Caco-2 (cell line): ENCODE results near the gene MARF1. TPM values are rescaled to one million over a fixed set of nuclear protein-coding genes. Genes with fewer than 3 reads are reported as not detected.

Experiments used
- BruUV-seq: library from RNA; stranded (reverse); fragments of 400-500 nt; replicated peaks from 2 replicates; lab custom pipeline; 2021; lab: Mats Ljungman, UMichigan
- CTCF ChIA-PET: fragments of 300-600 bp; sonication (Branson Sonifier 250); formaldehyde crosslinking; loops from one replicate; lab custom pipeline; 2022; ENCODE audit warnings: antibody characterized with exemption; lab: Charles Lee
- POLR2A ChIA-PET: fragments of 300-600 bp; sonication (Branson Sonifier 250); formaldehyde crosslinking; loops from one replicate; lab custom pipeline; 2022; ENCODE audit warnings: antibody characterized with exemption; lab: Charles Lee
- DNase-seq, 2 experiments: peaks; one replicate each; pipeline versions ENCODE4 v3.0.0 to v3.0.0-alpha.2; 2020 to 2022
- H3K27me3 ChIP-seq: replicated peaks from 2 replicates; pipeline ENCODE4 v1.6.0; 2011; ENCODE audit warnings: low read length; ENCODE audit not compliant: control insufficient read depth, insufficient read depth
- H3K36me3 ChIP-seq: 2 replicates; pipeline ENCODE4 v1.5.1; 2011; ENCODE audit warnings: low read length; ENCODE audit not compliant: control insufficient read depth, insufficient read depth
- H3K4me1 ChIP-seq: fragments of 250-450 bp; sonication (Bioruptor Pico); 2 replicates; pipeline ENCODE4 v1.5.1; 2020; ENCODE audit warnings: mild to moderate bottlenecking
- H3K4me3 ChIP-seq: 2 replicates; pipeline ENCODE4 v1.5.1; 2011; ENCODE audit warnings: low read depth, mild to moderate bottlenecking, control low read depth, low read length
- H3K9me3 ChIP-seq: fragments of 250-450 bp; sonication (Bioruptor Pico); 2 replicates; pipeline ENCODE4 v1.5.1; 2020; ENCODE audit warnings: mild to moderate bottlenecking, moderate library complexity
- H3K27ac Mint-ChIP-seq: one replicate; pipeline ENCODE4 v1.8.0; 2022; ENCODE audit warnings: mixed read lengths; ENCODE audit not compliant: unreplicated experiment
- H3K27me3 Mint-ChIP-seq: one replicate; pipeline ENCODE4 v1.8.0; 2022; ENCODE audit warnings: mixed read lengths; ENCODE audit not compliant: insufficient read depth, unreplicated experiment
- H3K36me3 Mint-ChIP-seq: one replicate; pipeline ENCODE4 v1.8.0; 2022; ENCODE audit warnings: mild to moderate bottlenecking, mixed read lengths; ENCODE audit not compliant: insufficient read depth, unreplicated experiment
- H3K4me1 Mint-ChIP-seq: one replicate; pipeline ENCODE4 v1.8.0; 2022; ENCODE audit warnings: low read depth, mixed read lengths; ENCODE audit not compliant: unreplicated experiment
- H3K4me3 Mint-ChIP-seq: one replicate; pipeline ENCODE4 v1.8.0; 2022; ENCODE audit warnings: mild to moderate bottlenecking, moderate library complexity, mixed read lengths; ENCODE audit not compliant: unreplicated experiment
- H3K9me3 Mint-ChIP-seq: one replicate; pipeline ENCODE4 v1.8.0; 2022; ENCODE audit warnings: mixed read lengths; ENCODE audit not compliant: unreplicated experiment
- intact Hi-C: fragments of 100-400 bp; cut with micrococcal nuclease; formaldehyde crosslinking; loops from one replicate; pipeline ENCODE4 v1.10.0; 2022; ENCODE audit not compliant: unreplicated experiment
- total RNA-seq: library from RNA; stranded (reverse); gene quantifications from 2 replicates; pipeline ENCODE4 v1.2.3, GENCODE V29; 2022
- TF ChIP-seq, protein P1 (sequence below), 2 experiments: fragments of 200-600 bp in 1 of 2; IDR thresholded peaks; 1 replicate in 1 of 2; 2 replicates in 1 of 2; pipeline versions ENCODE4 v1.5.1 to v1.8.0; 2011 to 2022; ENCODE audit warnings: antibody characterized with exemption in 1 of 2, control low read depth in 1 of 2, inconsistent platforms in 1 of 2, low read depth in 1 of 2, low read length in 1 of 2, mild to moderate bottlenecking in 1 of 2, moderate library complexity in 1 of 2; ENCODE audit not compliant: insufficient read depth in 1 of 2, severe bottlenecking in 1 of 2, unreplicated experiment in 1 of 2

Gene MARF1
- total RNA-seq, 1 experiment from 2014 or later, result 22.3 TPM

DNA sequence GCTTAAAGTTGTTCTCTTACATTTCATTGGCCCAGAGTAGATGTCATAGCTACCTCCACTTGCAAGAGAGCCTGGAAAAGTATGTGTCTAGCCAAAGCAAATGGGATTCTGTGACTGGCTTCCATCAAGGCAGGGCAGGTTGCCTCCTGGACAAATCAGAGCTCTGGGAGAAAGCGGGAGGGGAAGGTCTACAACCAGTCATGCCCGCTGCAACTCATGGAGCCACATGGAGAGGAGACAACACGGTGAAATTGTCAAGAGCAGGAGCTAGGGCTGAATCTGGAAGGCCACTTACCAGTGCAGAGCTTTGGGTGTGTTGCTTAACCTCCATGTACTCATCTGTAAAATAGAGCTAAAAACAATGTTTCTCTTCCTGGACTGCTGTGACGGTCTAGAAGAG, 83.8 kb downstream of the MARF1 start:
- Mint-ChIP-seq H3K4me3 (no peak overlapping the region), H3K36me3 (no peaks in the 10 kb centered on the region), H3K4me1 (no peaks in the 10 kb centered on the region), H3K27ac (no peak overlapping the region), H3K9me3 (no peaks in the 10 kb centered on the region), H3K27me3 (no peaks in the 10 kb centered on the region)
- intact Hi-C loops, result no loop called here
- ChIA-PET CTCF (interaction anchor here (0.7 kb wide), 1 partner anchor 83 kb away, joined by 3 read pairs; the partner anchor contains the start of gene MARF1), POLR2A (no interaction called here)
- Histone ChIP-seq H3K9me3 (no peaks in the 10 kb centered on the region), H3K4me1 (no peaks in the 10 kb centered on the region), H3K4me3 (no peak overlapping the region), H3K36me3 (no peaks in the 10 kb centered on the region), H3K27me3 (no peaks in the 10 kb centered on the region)
- no TSS peak for BruUV-seq
- no peak for DNase-seq
- TF ChIP-seq, protein P1, sequence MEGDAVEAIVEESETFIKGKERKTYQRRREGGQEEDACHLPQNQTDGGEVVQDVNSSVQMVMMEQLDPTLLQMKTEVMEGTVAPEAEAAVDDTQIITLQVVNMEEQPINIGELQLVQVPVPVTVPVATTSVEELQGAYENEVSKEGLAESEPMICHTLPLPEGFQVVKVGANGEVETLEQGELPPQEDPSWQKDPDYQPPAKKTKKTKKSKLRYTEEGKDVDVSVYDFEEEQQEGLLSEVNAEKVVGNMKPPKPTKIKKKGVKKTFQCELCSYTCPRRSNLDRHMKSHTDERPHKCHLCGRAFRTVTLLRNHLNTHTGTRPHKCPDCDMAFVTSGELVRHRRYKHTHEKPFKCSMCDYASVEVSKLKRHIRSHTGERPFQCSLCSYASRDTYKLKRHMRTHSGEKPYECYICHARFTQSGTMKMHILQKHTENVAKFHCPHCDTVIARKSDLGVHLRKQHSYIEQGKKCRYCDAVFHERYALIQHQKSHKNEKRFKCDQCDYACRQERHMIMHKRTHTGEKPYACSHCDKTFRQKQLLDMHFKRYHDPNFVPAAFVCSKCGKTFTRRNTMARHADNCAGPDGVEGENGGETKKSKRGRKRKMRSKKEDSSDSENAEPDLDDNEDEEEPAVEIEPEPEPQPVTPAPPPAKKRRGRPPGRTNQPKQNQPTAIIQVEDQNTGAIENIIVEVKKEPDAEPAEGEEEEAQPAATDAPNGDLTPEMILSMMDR (IDR thresholded peaks at IDR 0.05; ENCODE audit: insufficient read depth in 1 of 2, low read depth in 1 of 2, low read length in 1 of 2, severe bottlenecking in 1 of 2, unreplicated experiment in 1 of 2), result no peak

DNA sequence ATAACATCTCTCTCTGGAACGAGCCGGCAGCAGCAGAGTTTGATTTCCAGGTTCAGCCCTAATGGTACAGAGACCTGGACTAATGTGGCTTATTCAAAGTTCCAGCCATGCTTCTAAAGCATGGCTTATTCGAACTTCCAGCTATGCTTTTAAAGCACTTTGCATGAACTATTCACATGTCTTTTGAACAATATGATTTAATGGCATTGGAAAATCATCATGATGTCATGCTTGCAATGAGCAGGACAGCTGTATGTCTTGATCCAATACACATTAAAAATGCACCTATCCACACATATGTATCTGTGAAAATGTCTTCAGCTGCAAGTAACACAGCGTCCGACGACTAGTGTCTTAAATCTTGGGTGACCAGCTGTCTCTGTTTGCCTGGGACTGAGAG, 85.7 kb downstream of the MARF1 start:
- no peak overlapping the region for H3K27ac Mint-ChIP-seq
- H3K27me3 Mint-ChIP-seq, result no peaks in the 10 kb centered on the region
- TF ChIP-seq, protein P1 (IDR thresholded peaks at IDR 0.05; ENCODE audit: insufficient read depth in 1 of 2, low read depth in 1 of 2, low read length in 1 of 2, severe bottlenecking in 1 of 2, unreplicated experiment in 1 of 2), result no peak
- Histone ChIP-seq H3K9me3 (no peaks in the 10 kb centered on the region), H3K36me3 (no peaks in the 10 kb centered on the region), H3K4me3 (no peak overlapping the region), H3K4me1 (no peaks in the 10 kb centered on the region), H3K27me3 (no peaks in the 10 kb centered on the region)
- POLR2A ChIA-PET, result no interaction called here
- H3K9me3 Mint-ChIP-seq, result no peaks in the 10 kb centered on the region
- no peaks in the 10 kb centered on the region for H3K4me1 Mint-ChIP-seq
- no peaks in the 10 kb centered on the region for H3K36me3 Mint-ChIP-seq
- no peak for DNase-seq
- H3K4me3 Mint-ChIP-seq, result no peak overlapping the region
- intact Hi-C loops, result no loop called here
- CTCF ChIA-PET, result no interaction called here
- BruUV-seq, result no TSS peak

DNA sequence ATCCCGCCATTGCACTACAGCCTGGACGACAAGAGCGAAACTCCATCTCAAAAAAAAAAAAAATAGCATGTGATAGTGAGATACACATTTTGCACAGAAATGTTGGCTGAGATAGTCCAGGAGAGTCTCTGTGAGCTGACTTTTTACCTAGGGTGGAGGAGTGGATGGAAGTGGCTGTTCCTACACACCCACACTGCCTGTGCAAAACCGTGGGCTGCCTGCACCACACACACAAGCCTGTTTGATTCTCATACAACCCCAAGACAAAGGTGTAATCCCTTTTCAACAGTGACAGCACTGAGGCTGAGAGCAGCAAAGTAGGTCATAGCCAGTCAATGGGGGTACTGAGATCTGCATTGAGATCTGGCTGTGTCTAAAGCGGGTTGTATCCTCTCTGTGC, 86.8 kb downstream of the MARF1 start:
- Mint-ChIP-seq H3K36me3 (no peaks in the 10 kb centered on the region), H3K27me3 (no peaks in the 10 kb centered on the region), H3K9me3 (no peaks in the 10 kb centered on the region), H3K27ac (no peak overlapping the region), H3K4me3 (no peak overlapping the region), H3K4me1 (peaks cover 5% of the 10 kb centered on the region)
- ChIA-PET POLR2A (no interaction called here), CTCF (no interaction called here)
- Histone ChIP-seq H3K4me1 (no peaks in the 10 kb centered on the region), H3K27me3 (no peaks in the 10 kb centered on the region), H3K36me3 (no peaks in the 10 kb centered on the region), H3K9me3 (no peaks in the 10 kb centered on the region), H3K4me3 (no peak overlapping the region)
- BruUV-seq, result no TSS peak
- TF ChIP-seq, protein P1 (IDR thresholded peaks at IDR 0.05; ENCODE audit: insufficient read depth in 1 of 2, low read depth in 1 of 2, low read length in 1 of 2, severe bottlenecking in 1 of 2, unreplicated experiment in 1 of 2), result no peak
- DNase-seq, result no peak
- intact Hi-C loops, result no loop called here
